ENCODE results near the gene SORL1. TPM values are rescaled to one million over a fixed set of nuclear protein-coding genes. Genes with fewer than 3 reads are reported as not detected.
"Not testable (repeated sequence)": the region's sequence is repeated elsewhere in the genome, so short reads cannot be mapped to it uniquely, and the experiment has no call there.

SORL1 gene
- total and polyA plus RNA-seq, 3 experiments from 2014 or later, result 44.5 to 220 (median 46.9) TPM

GRCh38 chr11:121637587-121637986, 185.5 kb downstream of the SORL1 start:
- H3K4me3 Mint-ChIP-seq; H3K36me3 ChIP-seq (ENCODE audit: insufficient read depth, low read length); H3K9me3 ChIP-seq (ENCODE audit: low read length); H3K27me3 Mint-ChIP-seq; DNase-seq; H3K4me1 Mint-ChIP-seq; H3K27me3 ChIP-seq (ENCODE audit: insufficient read depth, low read length, poor library complexity, severe bottlenecking); H3K27ac ChIP-seq (ENCODE audit: low read depth, low read length); POLR2A ChIA-PET; CTCF ChIA-PET; H3K4me3 ChIP-seq (ENCODE audit: low read length); H3K4me1 ChIP-seq (ENCODE audit: insufficient read depth, low read length); H3K27ac Mint-ChIP-seq; H3K9me3 Mint-ChIP-seq: not testable (repeated sequence)
- peaks cover 0 to 19% (median 8%) of the 10 kb centered on the region in 3 donors for H3K36me3 Mint-ChIP-seq

- CTCF ChIA-PET, result interaction anchor here (3.3 kb wide), 1 partner anchor 11 kb away, joined by 12 read pairs; no protein-coding TSS in a partner anchor
- no peaks in the 10 kb centered on the region for H3K27me3 Mint-ChIP-seq
- no peaks in the 10 kb centered on the region for H3K9me3 ChIP-seq (ENCODE audit: low read length)
Observed at GRCh38 chr11:121643479-121644186, 191.5 kb downstream of the SORL1 start.

DNA sequence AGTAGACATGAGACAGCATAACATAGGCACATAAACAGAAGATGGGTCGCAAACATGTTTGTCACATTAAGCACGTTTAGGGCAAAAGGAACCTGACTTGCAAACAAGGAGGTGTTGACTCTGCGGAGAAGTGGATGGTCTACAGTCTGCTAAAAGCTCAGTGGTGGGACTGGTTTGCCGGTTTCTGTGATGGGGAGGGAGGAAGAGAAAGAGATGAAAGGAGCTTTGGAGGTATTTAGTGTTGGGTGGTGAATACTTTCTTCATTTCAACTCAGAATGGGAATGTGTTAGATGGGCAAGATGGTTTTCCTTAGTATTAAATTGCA, 192.0 kb downstream of the SORL1 start:
- CTCF ChIA-PET, result interaction anchor here (3.3 kb wide), 1 partner anchor 11 kb away, joined by 12 read pairs; no protein-coding TSS in a partner anchor
- no peaks in the 10 kb centered on the region for H3K9me3 ChIP-seq (ENCODE audit: low read length)
- POLR2A ChIA-PET, result no interaction called here
- H3K9me3 Mint-ChIP-seq, result no peaks in the 10 kb centered on the region
- H3K36me3 Mint-ChIP-seq, result peaks cover 0 to 3% (median 0%) of the 10 kb centered on the region in 3 donors
- DNase-seq, result no peak
- no peaks in the 10 kb centered on the region for H3K27me3 ChIP-seq (ENCODE audit: insufficient read depth, low read length, poor library complexity, severe bottlenecking)
- H3K27me3 Mint-ChIP-seq, result no peaks in the 10 kb centered on the region
- H3K36me3 ChIP-seq (ENCODE audit: insufficient read depth, low read length), result no peaks in the 10 kb centered on the region
- H3K4me1 Mint-ChIP-seq, result peaks cover 0 to 5% (median 5%) of the 10 kb centered on the region in 3 donors
- H3K4me3 Mint-ChIP-seq, result no peak overlapping the region
- H3K4me1 ChIP-seq (ENCODE audit: insufficient read depth, low read length), result no peaks in the 10 kb centered on the region
- no peak overlapping the region for H3K4me3 ChIP-seq (ENCODE audit: low read length)
- no peak overlapping the region for H3K27ac Mint-ChIP-seq
- no peak overlapping the region for H3K27ac ChIP-seq (ENCODE audit: low read depth, low read length)

More at GRCh38 chr11:121643479-121644186, 191.5 kb downstream of the SORL1 start:
- no peak overlapping the region for H3K4me3 Mint-ChIP-seq
- H3K36me3 ChIP-seq (ENCODE audit: insufficient read depth, low read length), result no peaks in the 10 kb centered on the region
- no peak overlapping the region for H3K4me3 ChIP-seq (ENCODE audit: low read length)
- no peak for DNase-seq
- peak overlapping the region in 1 of 8 donors; percentile 60 for H3K27ac Mint-ChIP-seq
- POLR2A ChIA-PET, result no interaction called here
- H3K27me3 ChIP-seq (ENCODE audit: insufficient read depth, low read length, poor library complexity, severe bottlenecking), result no peaks in the 10 kb centered on the region
- H3K36me3 Mint-ChIP-seq, result peaks cover 0 to 3% (median 0%) of the 10 kb centered on the region in 3 donors
- no peaks in the 10 kb centered on the region for H3K9me3 Mint-ChIP-seq
- no peaks in the 10 kb centered on the region for H3K4me1 ChIP-seq (ENCODE audit: insufficient read depth, low read length)
- H3K4me1 Mint-ChIP-seq, result peaks cover 0 to 3% (median 3%) of the 10 kb centered on the region in 3 donors
- H3K27ac ChIP-seq (ENCODE audit: low read depth, low read length), result no peak overlapping the region

DNA sequence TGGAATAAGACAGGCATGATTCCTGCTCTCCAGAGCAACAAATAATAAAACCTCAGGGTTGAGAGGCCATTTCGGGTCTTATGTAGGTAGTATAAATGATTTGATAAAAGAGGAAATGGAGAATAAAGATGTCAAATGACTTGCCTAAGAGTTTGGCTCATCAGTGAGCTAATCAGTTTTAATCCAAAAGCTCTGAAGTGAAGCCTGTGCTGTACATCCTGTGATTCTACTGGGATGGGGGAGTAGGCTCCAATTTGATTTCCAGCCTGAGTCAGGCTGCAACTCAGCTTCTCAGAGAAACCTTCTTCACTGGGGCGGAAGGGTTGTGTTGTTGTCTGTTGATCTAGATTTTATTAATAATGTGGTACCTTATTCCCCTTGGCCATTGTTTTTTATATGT, 192.9 kb downstream of the SORL1 start:
- no peaks in the 10 kb centered on the region for H3K27me3 ChIP-seq (ENCODE audit: insufficient read depth, low read length, poor library complexity, severe bottlenecking)
- CTCF ChIA-PET, result interaction anchor here (3.3 kb wide), 1 partner anchor 10 kb away, joined by 12 read pairs; no protein-coding TSS in a partner anchor
- no peaks in the 10 kb centered on the region for H3K9me3 ChIP-seq (ENCODE audit: low read length)
- H3K4me3 Mint-ChIP-seq, result no peak overlapping the region
- DNase-seq, result no peak
- H3K4me1 ChIP-seq (ENCODE audit: insufficient read depth, low read length), result peaks cover under 1% of the 10 kb centered on the region
- POLR2A ChIA-PET, result no interaction called here
- no peaks in the 10 kb centered on the region for H3K9me3 Mint-ChIP-seq
- H3K36me3 ChIP-seq (ENCODE audit: insufficient read depth, low read length), result no peaks in the 10 kb centered on the region
- H3K27ac ChIP-seq (ENCODE audit: low read depth, low read length), result no peak overlapping the region
- H3K4me3 ChIP-seq (ENCODE audit: low read length), result no peak overlapping the region
- H3K4me1 Mint-ChIP-seq, result peaks cover 6 to 13% (median 11%) of the 10 kb centered on the region in 3 donors
- no peaks in the 10 kb centered on the region for H3K27me3 Mint-ChIP-seq
- H3K27ac Mint-ChIP-seq, result peak overlapping the region in 1 of 8 donors; percentile 28
- peaks cover 0 to 3% (median 0%) of the 10 kb centered on the region in 3 donors for H3K36me3 Mint-ChIP-seq

DNA sequence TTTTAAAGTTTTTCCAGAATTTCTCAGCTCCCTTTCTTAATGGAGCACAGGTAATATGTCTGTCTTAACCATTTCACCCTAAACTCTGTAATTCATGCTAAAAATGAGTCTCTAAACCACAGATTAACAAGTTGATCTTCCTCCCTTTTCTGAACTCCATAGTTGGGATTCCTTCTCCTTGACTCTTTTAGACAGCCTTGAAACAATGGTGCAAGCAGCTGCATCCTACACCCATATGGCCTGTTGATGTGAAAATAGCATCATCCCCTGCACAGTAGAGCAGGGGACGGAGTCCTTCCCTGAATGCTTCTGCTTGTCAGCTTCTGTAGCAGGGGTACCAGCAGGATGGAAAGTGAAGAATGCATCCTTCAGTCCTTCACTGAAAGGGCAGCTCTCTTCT, 193.5 kb downstream of the SORL1 start:
- Mint-ChIP-seq H3K27ac (peak overlapping the region in 1 of 8 donors; percentile 24), H3K27me3 (no peaks in the 10 kb centered on the region), H3K9me3 (no peaks in the 10 kb centered on the region), H3K4me1 (peaks cover 12 to 19% (median 17%) of the 10 kb centered on the region in 3 donors), H3K4me3 (no peak overlapping the region), H3K36me3 (peaks cover 0 to 3% (median 0%) of the 10 kb centered on the region in 3 donors)
- H3K27me3 ChIP-seq (ENCODE audit: insufficient read depth, low read length, poor library complexity, severe bottlenecking), result no peaks in the 10 kb centered on the region
- no peaks in the 10 kb centered on the region for H3K9me3 ChIP-seq (ENCODE audit: low read length)
- POLR2A ChIA-PET, result no interaction called here
- CTCF ChIA-PET, result interaction anchor here (3.3 kb wide), 1 partner anchor 10 kb away, joined by 12 read pairs; no protein-coding TSS in a partner anchor
- H3K4me3 ChIP-seq (ENCODE audit: low read length), result no peak overlapping the region
- DNase-seq, result no peak
- H3K36me3 ChIP-seq (ENCODE audit: insufficient read depth, low read length), result no peaks in the 10 kb centered on the region
- no peak overlapping the region for H3K27ac ChIP-seq (ENCODE audit: low read depth, low read length)
- H3K4me1 ChIP-seq (ENCODE audit: insufficient read depth, low read length), result peaks cover 6% of the 10 kb centered on the region

GRCh38 chr11:121648306-121648705, 196.2 kb downstream of the SORL1 start:
- H3K27me3 ChIP-seq (ENCODE audit: insufficient read depth, low read length, poor library complexity, severe bottlenecking), result no peaks in the 10 kb centered on the region
- Mint-ChIP-seq H3K27me3 (no peaks in the 10 kb centered on the region), H3K4me3 (peak overlapping the region in 1 of 7 donors; percentile 19), H3K27ac (no peak overlapping the region), H3K9me3 (no peaks in the 10 kb centered on the region), H3K36me3 (peaks cover 0 to 4% (median 0%) of the 10 kb centered on the region in 3 donors), H3K4me1 (peaks cover 29 to 36% (median 36%) of the 10 kb centered on the region in 3 donors)
- no peaks in the 10 kb centered on the region for H3K9me3 ChIP-seq (ENCODE audit: low read length)
- DNase-seq, result no peak
- ChIA-PET POLR2A (no interaction called here), CTCF (no interaction called here)
- H3K36me3 ChIP-seq (ENCODE audit: insufficient read depth, low read length), result no peaks in the 10 kb centered on the region
- H3K4me3 ChIP-seq (ENCODE audit: low read length), result no peak overlapping the region
- no peak overlapping the region for H3K27ac ChIP-seq (ENCODE audit: low read depth, low read length)
- peaks cover 18% of the 10 kb centered on the region for H3K4me1 ChIP-seq (ENCODE audit: insufficient read depth, low read length)

DNA sequence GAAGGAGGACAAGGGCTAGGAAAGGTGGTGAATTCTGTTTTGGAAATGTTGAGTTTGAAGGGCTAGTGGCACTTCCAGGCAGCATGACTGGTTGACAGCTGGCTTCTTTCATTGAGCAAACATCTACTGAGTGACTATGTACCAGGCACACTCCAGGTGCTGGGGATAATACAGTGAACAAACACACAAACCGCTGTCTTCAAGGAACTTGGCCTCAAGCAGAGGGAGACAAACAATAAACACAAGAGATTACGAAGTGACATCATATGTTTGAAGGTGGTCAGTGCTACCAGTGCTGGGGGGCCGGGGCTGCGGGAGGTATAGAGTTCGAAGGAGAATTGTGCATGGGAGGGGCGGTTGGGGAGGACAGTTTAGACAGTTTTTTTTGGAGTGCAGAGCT, 197.7 kb downstream of the SORL1 start:
- POLR2A ChIA-PET, result no interaction called here
- Mint-ChIP-seq H3K27ac (peak overlapping the region in 6 of 8 donors; percentile 55 to 96 (median 71)), H3K4me1 (peaks cover 29 to 37% (median 36%) of the 10 kb centered on the region in 3 donors), H3K36me3 (peaks cover 0 to 4% (median 0%) of the 10 kb centered on the region in 3 donors), H3K9me3 (no peaks in the 10 kb centered on the region), H3K4me3 (peak overlapping the region; percentile 34 to 87 (median 62)), H3K27me3 (no peaks in the 10 kb centered on the region)
- no peaks in the 10 kb centered on the region for H3K36me3 ChIP-seq (ENCODE audit: insufficient read depth, low read length)
- no peak overlapping the region for H3K4me3 ChIP-seq (ENCODE audit: low read length)
- H3K9me3 ChIP-seq (ENCODE audit: low read length), result no peaks in the 10 kb centered on the region
- no peaks in the 10 kb centered on the region for H3K27me3 ChIP-seq (ENCODE audit: insufficient read depth, low read length, poor library complexity, severe bottlenecking)
- peaks cover 18% of the 10 kb centered on the region for H3K4me1 ChIP-seq (ENCODE audit: insufficient read depth, low read length)
- no peak overlapping the region for H3K27ac ChIP-seq (ENCODE audit: low read depth, low read length)
- CTCF ChIA-PET, result no interaction called here
- no peak for DNase-seq

DNA sequence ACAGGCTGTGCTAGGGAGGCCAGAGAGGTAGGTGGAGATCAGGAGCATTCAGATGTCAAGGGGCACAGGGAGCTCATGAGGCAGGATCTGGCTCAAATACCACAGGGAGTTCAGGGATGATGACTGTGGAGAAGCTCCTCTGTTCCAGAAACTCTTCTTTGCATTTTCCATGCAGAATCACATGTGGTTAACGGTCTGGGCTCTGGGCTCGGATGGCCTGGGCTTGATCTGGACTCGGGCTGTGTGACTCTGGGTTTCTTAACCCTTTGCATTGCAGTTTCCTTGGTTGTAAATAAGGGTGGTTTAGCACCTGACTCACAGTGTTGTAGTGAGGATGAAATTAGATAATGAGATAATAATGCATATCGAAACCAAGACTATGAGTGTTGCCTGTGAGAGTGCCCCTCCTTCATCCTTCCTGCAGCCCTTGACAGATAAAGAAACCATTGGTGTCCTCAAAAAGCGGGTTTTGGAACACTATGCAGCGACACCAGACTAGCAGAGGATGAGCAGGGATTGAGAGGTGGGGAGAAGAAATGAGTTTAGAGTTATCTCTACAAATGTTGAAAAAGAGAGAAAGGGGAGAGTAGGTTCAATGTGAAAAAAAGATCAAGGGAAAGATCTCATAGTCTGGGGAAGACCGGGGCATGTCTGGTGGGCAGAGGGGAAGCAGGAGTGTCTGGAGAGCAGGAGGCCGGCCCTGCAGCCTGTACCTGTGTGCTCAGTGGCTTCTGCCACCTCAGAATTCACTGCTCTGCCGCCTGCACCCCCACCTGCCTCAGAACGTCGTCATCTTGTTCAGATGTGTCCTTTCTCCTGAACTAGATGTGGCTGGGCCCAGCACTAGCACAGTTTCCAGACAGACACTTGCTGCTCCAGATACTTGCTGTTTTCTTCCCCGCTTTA, 198.5 kb downstream of the SORL1 start:
- H3K9me3 Mint-ChIP-seq, result no peaks in the 10 kb centered on the region
- Histone ChIP-seq H3K27ac (ENCODE audit: low read depth, low read length) (peak overlapping the region; percentile 8), H3K9me3 (ENCODE audit: low read length) (no peaks in the 10 kb centered on the region), H3K4me3 (ENCODE audit: low read length) (peak overlapping the region; percentile 11), H3K36me3 (ENCODE audit: insufficient read depth, low read length) (no peaks in the 10 kb centered on the region), H3K4me1 (ENCODE audit: insufficient read depth, low read length) (peaks cover 23% of the 10 kb centered on the region), H3K27me3 (ENCODE audit: insufficient read depth, low read length, poor library complexity, severe bottlenecking) (no peaks in the 10 kb centered on the region)
- peaks cover 0 to 4% (median 0%) of the 10 kb centered on the region in 3 donors for H3K36me3 Mint-ChIP-seq
- H3K4me3 Mint-ChIP-seq, result peak overlapping the region; percentile 51 to 90 (median 86)
- H3K27me3 Mint-ChIP-seq, result peaks cover 0 to 4% of the 10 kb centered on the region in 2 donors
- H3K27ac Mint-ChIP-seq, result peak overlapping the region; percentile 2 to 95 (median 86)
- ChIA-PET CTCF (no interaction called here), POLR2A (no interaction called here)
- peak in 1 of 5 donors; percentile 12 for DNase-seq
- peaks cover 34 to 45% (median 44%) of the 10 kb centered on the region in 3 donors for H3K4me1 Mint-ChIP-seq
